NCI-H128 (cell line): ENCODE measurements around the gene FUNDC2.

Experiments
- DNase-seq: peaks from one replicate; lab custom pipeline; 2025; ENCODE audit not compliant: unreplicated experiment; lab: John Stamatoyannopoulos, UW

The FUNDC2 gene

GRCh38 chrX:155023907-155024833 is 2.5 kb upstream of the FUNDC2 start:
- DNase-seq, result no peak

- no peak for DNase-seq
Measured at GRCh38 chrX:155026420-155026726, 271 bp upstream of the FUNDC2 start.

- peak; percentile 4 for DNase-seq
Measured at GRCh38 chrX:155027509-155028066, 944 bp downstream of the FUNDC2 start.

GRCh38 chrX:155028129-155028528 is 1.5 kb downstream of the FUNDC2 start:
- no peak for DNase-seq

- no peak for DNase-seq
Measured at GRCh38 chrX:155028877-155029291, 2.2 kb downstream of the FUNDC2 start.

- no peak for DNase-seq
Measured at GRCh38 chrX:155031657-155032056, 5.0 kb downstream of the FUNDC2 start.

- no peak for DNase-seq
Measured at GRCh38 chrX:155035688-155036087, 9.0 kb downstream of the FUNDC2 start.

- no peak for DNase-seq
Measured at GRCh38 chrX:155046129-155046810, 19.6 kb downstream of the FUNDC2 start.

GRCh38 chrX:155046811-155047528 is 20.3 kb downstream of the FUNDC2 start:
- no peak for DNase-seq

GRCh38 chrX:155048977-155049619 is 22.5 kb downstream of the FUNDC2 start:
- no peak for DNase-seq

- DNase-seq, result no peak
Measured at GRCh38 chrX:155052738-155053498, 26.3 kb downstream of the FUNDC2 start.

GRCh38 chrX:155053656-155054055 is 27.0 kb downstream of the FUNDC2 start:
- DNase-seq, result no peak

- DNase-seq, result no peak
Measured at GRCh38 chrX:155054255-155054654, 27.6 kb downstream of the FUNDC2 start.

GRCh38 chrX:155055494-155055893 is 28.9 kb downstream of the FUNDC2 start:
- DNase-seq, result no peak

GRCh38 chrX:155056471-155056870 is 29.8 kb downstream of the FUNDC2 start:
- DNase-seq, result no peak

- no peak for DNase-seq
Measured at GRCh38 chrX:155056877-155057792, 30.5 kb downstream of the FUNDC2 start.

GRCh38 chrX:155061760-155062159 is 35.1 kb downstream of the FUNDC2 start:
- no peak for DNase-seq

GRCh38 chrX:155065035-155065734 is 38.5 kb downstream of the FUNDC2 start:
- no peak for DNase-seq

GRCh38 chrX:155068165-155068564 is 41.5 kb downstream of the FUNDC2 start:
- no peak for DNase-seq
